GM19468 (cell line): Measurements from ENCODE around the gene PPP2R2C.

Source experiments
- ATAC-seq: cut with Tn5 transposase; IDR thresholded peaks from one replicate; pipeline ENCODE4 v1.9.1; 2021; ENCODE audit warnings: mild to moderate bottlenecking, moderate library complexity, moderate number of reproducible peaks; ENCODE audit not compliant: unreplicated experiment; ENCODE audit errors: extremely low read depth

Gene PPP2R2C

GRCh38 chr4:6494431-6495295 lies 22.2 kb upstream of the PPP2R2C start:
- ATAC-seq: no peak

GRCh38 chr4:6493658-6494304 lies 21.4 kb upstream of the PPP2R2C start:
- ATAC-seq: no peak

- no peak for ATAC-seq
Measured at GRCh38 chr4:6492861-6493657, 20.6 kb upstream of the PPP2R2C start.

- no peak for ATAC-seq
Measured at GRCh38 chr4:6492027-6492590, 19.7 kb upstream of the PPP2R2C start.

GRCh38 chr4:6491235-6491634 lies 18.8 kb upstream of the PPP2R2C start:
- no peak for ATAC-seq

GRCh38 chr4:6489927-6490326 lies 17.5 kb upstream of the PPP2R2C start:
- ATAC-seq: no peak

DNA sequence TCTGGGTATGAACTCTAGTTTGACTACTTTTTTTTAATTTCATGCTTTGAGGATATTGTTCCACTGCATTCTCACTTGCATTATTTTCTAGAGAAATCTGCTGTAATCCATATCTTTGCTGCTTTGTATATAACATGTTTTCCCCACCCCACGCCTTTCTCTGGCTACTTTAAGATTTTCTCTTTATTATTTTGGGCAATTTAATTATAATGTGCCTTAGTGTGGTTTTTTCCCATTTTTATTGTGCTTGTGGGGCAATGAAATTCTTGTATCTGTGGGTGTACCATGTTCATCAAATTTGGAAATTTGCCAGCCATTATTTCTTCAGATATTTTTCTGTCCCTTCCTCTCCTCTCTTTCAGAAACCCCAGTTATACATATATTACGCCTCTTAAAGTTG lies 15.1 kb upstream of the PPP2R2C start:
- ATAC-seq: no peak

GRCh38 chr4:6480534-6481088 lies 8.2 kb upstream of the PPP2R2C start:
- no peak for ATAC-seq

DNA sequence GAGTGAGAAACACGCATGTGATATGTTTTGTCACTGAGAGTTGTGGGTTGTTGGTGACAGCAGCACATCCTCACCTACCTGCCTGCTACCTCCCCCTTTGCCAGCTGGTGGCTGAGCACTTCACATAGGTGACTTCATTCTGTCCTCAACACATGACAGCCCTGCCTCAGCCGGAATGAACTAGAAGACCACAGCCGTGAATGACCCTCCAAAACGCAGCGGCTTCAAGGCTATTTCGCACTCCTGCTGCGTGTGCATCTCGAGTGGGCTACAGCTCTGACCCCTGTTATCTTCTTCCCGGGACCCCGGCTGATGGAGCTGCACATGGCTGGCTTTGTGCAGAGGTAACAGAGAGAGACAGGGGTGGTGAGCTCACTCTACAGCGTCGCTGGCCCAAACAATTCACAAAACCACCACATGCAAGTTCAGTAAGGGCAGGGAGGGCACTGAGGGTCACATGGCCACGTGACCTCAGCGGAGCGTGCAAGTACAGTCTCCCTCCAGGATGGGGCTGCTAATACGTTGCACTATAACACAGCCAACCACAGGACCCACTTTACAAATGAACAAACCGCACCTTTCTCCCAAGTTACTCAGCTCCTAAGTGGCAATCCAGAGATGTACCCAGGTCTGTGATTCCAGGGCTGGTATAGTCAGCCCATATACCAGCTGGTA lies 6.3 kb upstream of the PPP2R2C start:
- no peak for ATAC-seq

- no peak for ATAC-seq
Measured at GRCh38 chr4:6476893-6477292, 4.5 kb upstream of the PPP2R2C start.

GRCh38 chr4:6475492-6476020 lies 3.1 kb upstream of the PPP2R2C start:
- ATAC-seq: no peak

- ATAC-seq: no peak
Measured at GRCh38 chr4:6474705-6475457, 2.5 kb upstream of the PPP2R2C start.

GRCh38 chr4:6474053-6474568 lies 1.7 kb upstream of the PPP2R2C start:
- no peak for ATAC-seq

GRCh38 chr4:6473264-6474052 lies 1.0 kb upstream of the PPP2R2C start:
- no peak for ATAC-seq

DNA sequence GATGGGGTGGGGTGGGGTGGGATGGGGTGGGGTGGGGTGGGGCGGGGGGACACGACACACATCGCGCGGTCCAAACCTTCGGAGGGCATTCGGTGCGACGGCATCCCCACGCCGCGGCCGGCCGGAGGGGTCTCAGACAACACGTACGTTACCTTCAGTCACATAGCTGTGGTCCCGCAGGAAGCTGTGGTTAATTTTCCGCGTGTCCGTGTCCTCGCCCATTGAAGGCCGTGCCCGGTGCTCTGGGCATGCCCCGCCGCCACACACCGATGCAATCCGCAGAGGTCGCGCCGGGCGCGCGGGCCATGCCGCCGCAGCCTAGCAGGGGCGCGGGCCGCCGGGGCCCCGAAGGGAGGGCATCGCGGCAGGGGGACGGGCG lies 417 bp downstream of the PPP2R2C start:
- ATAC-seq: no peak

GRCh38 chr4:6471307-6472007 lies 957 bp downstream of the PPP2R2C start:
- no peak for ATAC-seq
